Measurements from ENCODE around the gene GNG14. TPM values are rescaled to one million over a fixed set of nuclear protein-coding genes. Genes with fewer than 3 reads are reported as not detected.
A peak's percentile ranks its signal among the peaks of the same experiment; 100 is the strongest.

GNG14 gene
- total RNA-seq, 4 donors from 2014 or later, result not detected

DNA sequence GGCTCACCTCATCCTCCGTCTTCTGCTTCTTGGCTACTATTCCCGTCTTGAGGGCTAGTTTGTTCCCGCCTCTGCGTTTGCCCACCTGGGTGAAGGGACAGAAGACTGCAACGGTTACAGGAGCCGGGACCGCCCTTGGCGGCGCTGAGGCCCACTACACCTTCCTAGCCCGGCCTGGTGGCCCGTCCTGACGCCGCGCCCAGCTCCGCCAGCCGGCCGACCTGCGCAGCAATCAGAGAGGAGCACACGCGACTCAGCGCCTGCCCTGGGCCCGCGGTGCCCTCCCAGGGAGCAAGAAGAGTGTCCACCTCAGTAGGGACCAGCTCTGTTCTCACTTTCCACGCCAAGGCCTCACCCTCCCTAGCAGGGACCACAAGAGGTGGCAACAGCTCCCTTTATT is 43.5 kb downstream of the GNG14 start:
- TF ChIP-seq, protein P1, sequence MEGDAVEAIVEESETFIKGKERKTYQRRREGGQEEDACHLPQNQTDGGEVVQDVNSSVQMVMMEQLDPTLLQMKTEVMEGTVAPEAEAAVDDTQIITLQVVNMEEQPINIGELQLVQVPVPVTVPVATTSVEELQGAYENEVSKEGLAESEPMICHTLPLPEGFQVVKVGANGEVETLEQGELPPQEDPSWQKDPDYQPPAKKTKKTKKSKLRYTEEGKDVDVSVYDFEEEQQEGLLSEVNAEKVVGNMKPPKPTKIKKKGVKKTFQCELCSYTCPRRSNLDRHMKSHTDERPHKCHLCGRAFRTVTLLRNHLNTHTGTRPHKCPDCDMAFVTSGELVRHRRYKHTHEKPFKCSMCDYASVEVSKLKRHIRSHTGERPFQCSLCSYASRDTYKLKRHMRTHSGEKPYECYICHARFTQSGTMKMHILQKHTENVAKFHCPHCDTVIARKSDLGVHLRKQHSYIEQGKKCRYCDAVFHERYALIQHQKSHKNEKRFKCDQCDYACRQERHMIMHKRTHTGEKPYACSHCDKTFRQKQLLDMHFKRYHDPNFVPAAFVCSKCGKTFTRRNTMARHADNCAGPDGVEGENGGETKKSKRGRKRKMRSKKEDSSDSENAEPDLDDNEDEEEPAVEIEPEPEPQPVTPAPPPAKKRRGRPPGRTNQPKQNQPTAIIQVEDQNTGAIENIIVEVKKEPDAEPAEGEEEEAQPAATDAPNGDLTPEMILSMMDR (IDR thresholded peaks at IDR 0.05), result no peak
- no peak for TF ChIP-seq EP300 (IDR thresholded peaks at IDR 0.05)
- no peak for TF ChIP-seq POLR2A (IDR thresholded peaks at IDR 0.05; ENCODE audit: low read depth)
- no peak for TF ChIP-seq POLR2AphosphoS5 (IDR thresholded peaks at IDR 0.05)
- intact Hi-C loops (cut with DNase I), result no loop called here
- Histone ChIP-seq H3K27ac (replicated peaks in 1 of 4) (no peak overlapping the region), H3K36me3 (peaks cover 30 to 47% (median 41%) of the 10 kb centered on the region in 4 donors), H3K4me3 (no peak overlapping the region), H3K9me3 (no peaks in the 10 kb centered on the region), H3K4me1 (peaks cover 27 to 48% (median 41%) of the 10 kb centered on the region in 4 donors), H3K27me3 (no peaks in the 10 kb centered on the region)
- WGBS, result 90% methylated on average over 22 of the region's 24 CpGs
- no peak for DNase-seq (ENCODE audit: extremely low spot score)

DNA sequence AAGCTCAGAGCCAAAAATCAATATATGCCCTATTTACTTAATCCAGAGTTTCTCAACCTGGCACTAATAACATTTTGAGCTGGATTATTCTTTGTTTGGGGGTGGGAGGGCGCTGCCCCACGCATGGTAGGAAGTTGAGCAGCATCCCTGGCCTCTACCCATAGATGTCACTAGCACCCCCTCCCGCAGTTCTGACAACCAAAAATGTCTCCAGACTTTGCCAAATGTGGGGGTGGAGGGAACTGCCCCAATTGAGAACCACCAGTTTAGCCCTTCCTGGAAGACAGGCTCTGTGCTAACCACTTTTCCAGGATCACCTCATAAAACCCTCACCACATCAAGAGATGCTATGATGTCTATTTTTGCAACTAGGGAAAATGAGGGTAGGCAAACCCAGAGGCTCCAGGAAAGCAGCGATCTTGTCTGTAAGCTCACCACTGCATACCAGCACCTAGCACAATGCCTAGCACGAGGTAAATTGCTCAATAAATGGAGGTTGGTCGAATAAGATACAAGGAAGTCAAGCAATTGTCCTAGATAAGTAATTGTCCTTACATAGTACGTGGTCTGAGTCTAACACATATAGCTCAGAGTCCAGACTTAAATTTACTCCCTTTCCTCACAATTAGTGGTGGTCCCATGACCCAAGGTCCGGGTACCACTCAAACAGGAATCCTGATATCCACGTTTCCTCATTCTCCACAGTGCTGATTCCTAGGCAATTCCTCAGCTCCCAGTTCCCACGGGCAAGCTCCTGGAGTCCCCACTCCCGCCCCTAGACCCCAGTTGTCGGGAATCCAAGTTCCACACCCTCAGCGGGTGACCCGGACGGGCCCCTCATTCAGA is 45.8 kb downstream of the GNG14 start:
- H3K27ac ChIP-seq (replicated peaks in 1 of 4), result peak overlapping the region; percentile 89 to 95 (median 92)
- H3K4me3 ChIP-seq, result peak overlapping the region; percentile 76 to 91 (median 90)
- intact Hi-C loops (cut with DNase I), result no loop called here
- H3K27me3 ChIP-seq, result no peaks in the 10 kb centered on the region
- WGBS, result 3% methylated on average over 12 of the region's 15 CpGs
- H3K4me1 ChIP-seq, result peaks cover 40 to 62% (median 55%) of the 10 kb centered on the region in 4 donors
- TF ChIP-seq, protein P1 (IDR thresholded peaks at IDR 0.05), result peak in 1 of 3 experiments; percentile 7
- TF ChIP-seq EP300 (IDR thresholded peaks at IDR 0.05) (no peak), POLR2A (IDR thresholded peaks at IDR 0.05; ENCODE audit: low read depth) (no peak), POLR2AphosphoS5 (IDR thresholded peaks at IDR 0.05) (no peak)
- peaks cover 25 to 38% (median 35%) of the 10 kb centered on the region in 4 donors for H3K36me3 ChIP-seq
- H3K9me3 ChIP-seq, result no peaks in the 10 kb centered on the region
- no peak for DNase-seq (ENCODE audit: extremely low spot score)

DNA sequence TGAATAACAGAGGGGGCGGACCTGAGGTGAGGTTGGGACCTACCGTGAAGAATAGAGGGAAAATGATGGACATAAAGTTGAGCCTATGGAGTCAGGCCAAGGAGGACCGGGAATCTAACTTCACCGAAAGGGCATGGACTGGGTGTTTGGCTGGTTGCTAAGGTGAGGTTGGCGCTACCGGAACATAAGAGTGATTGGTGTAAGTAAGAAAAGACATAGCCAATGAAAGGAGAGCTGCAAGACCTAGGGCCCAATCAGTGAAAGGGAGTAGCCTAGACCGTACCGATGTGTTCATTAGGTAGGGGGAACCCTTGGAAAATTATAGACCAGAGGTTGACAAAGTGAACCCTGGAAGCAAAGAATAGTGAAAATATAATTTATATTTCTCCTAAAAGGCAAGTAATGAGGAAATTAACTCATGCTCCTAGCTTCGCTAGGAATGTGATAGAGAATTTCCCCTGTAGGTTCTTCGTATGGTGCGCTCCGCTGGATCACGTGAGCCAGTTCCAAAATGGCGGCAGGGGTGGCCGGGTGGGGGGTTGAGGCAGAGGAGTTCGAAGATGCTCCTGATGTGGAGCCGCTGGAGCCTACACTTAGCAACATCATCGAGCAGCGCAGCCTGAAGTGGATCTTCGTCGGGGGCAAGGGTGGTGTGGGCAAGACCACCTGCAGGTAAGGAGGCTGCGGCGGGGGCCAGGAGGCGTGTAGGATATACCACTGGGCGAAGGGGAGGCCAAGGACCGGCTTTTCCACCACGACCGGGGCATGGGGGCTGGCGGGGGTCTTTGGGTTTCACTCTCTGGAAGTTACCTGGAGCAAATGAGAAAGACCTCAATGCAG is 49.4 kb downstream of the GNG14 start, which contains the start of gene GET3:
Gene GET3 (plus strand): TSS at position 503 of the 840 bp plus-strand sequence. CDS start 9 bp downstream, at position 512.
- peak; percentile 99 for DNase-seq (ENCODE audit: extremely low spot score)
- no peaks in the 10 kb centered on the region for H3K9me3 ChIP-seq
- intact Hi-C loops (cut with DNase I), result no loop called here
- no peaks in the 10 kb centered on the region for H3K27me3 ChIP-seq
- H3K36me3 ChIP-seq, result peaks cover 4 to 41% (median 36%) of the 10 kb centered on the region in 4 donors
- TF ChIP-seq POLR2A (IDR thresholded peaks at IDR 0.05; ENCODE audit: low read depth), result no peak
- peak; percentile 65 to 68 for TF ChIP-seq POLR2AphosphoS5 (IDR thresholded peaks at IDR 0.05)
- TF ChIP-seq, protein P1 (IDR thresholded peaks at IDR 0.05), result peak in 2 of 3 experiments; percentile 6 to 8
- peaks cover 33 to 49% (median 43%) of the 10 kb centered on the region in 4 donors for H3K4me1 ChIP-seq
- H3K27ac ChIP-seq (replicated peaks in 1 of 4), result peak within 1 kb of the TSS; percentile 84 to 87 (median 84)
- peak within 1 kb of the TSS; percentile 68 to 73 (median 69) for H3K4me3 ChIP-seq
- under 1% methylated on average over 28 of the region's 29 CpGs for WGBS

DNA sequence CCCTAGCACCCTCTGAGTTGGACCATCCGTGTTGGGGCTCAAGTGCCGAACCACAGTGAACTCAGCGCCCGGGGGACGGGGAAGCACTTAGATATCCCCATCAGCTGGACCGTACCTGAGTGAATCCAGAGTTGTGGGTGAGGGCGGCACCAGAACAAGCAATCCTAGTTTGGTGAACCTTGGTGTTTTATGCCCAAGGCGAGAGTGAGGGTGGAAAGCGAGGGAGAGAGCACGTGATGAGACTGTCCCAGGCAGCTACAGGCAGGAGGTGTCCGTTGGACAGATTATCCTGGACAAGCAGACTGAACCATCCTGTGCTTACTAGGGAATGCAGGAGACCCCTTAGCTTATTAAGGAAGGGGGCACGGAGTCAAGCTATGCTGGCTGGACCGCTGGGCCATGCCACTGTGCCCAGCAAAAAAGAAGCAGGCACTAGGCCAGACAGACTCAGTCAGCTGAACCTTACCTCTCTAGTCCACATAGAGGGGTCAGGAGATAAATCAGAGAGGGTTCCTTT is 50.1 kb downstream of the GNG14 start:
- H3K27me3 ChIP-seq, result no peaks in the 10 kb centered on the region
- H3K27ac ChIP-seq (replicated peaks in 1 of 4), result peak overlapping the region; percentile 84 to 87 (median 84)
- intact Hi-C loops (cut with DNase I), result no loop called here
- H3K4me1 ChIP-seq, result peaks cover 26 to 43% (median 36%) of the 10 kb centered on the region in 4 donors
- peak overlapping the region; percentile 68 to 73 (median 69) for H3K4me3 ChIP-seq
- WGBS, result 10% methylated on average over 13 of the region's 13 CpGs
- TF ChIP-seq EP300 (IDR thresholded peaks at IDR 0.05), result no peak
- no peak for TF ChIP-seq POLR2AphosphoS5 (IDR thresholded peaks at IDR 0.05)
- TF ChIP-seq, protein P1 (IDR thresholded peaks at IDR 0.05), result no peak
- TF ChIP-seq POLR2A (IDR thresholded peaks at IDR 0.05; ENCODE audit: low read depth), result no peak
- H3K9me3 ChIP-seq, result no peaks in the 10 kb centered on the region
- H3K36me3 ChIP-seq, result peaks cover 4 to 46% (median 42%) of the 10 kb centered on the region in 4 donors
- DNase-seq (ENCODE audit: extremely low spot score), result no peak

Small RNA genes within 50 kb of the gene (small RNA-seq; reads per million reads assigned to genes)
- 112 to 307 (median 195) reads per million in 3 donors for gene SNORD41

Other genes with a start within 250 kb of the GNG14 start
- 1 to 10 TPM; 3.5 to 5.4 (median 4.8) TPM for gene ZNF443, start 247.0 kb upstream of the GNG14 start, total RNA-seq
- gene ZNF709, start 203.2 kb upstream of the GNG14 start, total RNA-seq, result 1 to 10 TPM; 1.7 to 2.9 (median 2.3) TPM
- gene ZNF564, start 136.5 kb upstream of the GNG14 start, total RNA-seq, result 10 to 100 TPM in 1 of 4 donors, 1 to 10 TPM in 3; 8.3 to 13.7 (median 9.3) TPM
- 1 to 10 TPM; 3.3 to 6.7 (median 5.3) TPM for gene ZNF490, start 77.2 kb upstream of the GNG14 start, total RNA-seq
- gene ZNF791, start 77.1 kb upstream of the GNG14 start, total RNA-seq, result 10 to 100 TPM; 14.0 to 21.6 (median 17.3) TPM
- gene MAN2B1, start 21.3 kb upstream of the GNG14 start, total RNA-seq, result 10 to 100 TPM; 65.7 to 80.8 (median 68.9) TPM
- 10 to 100 TPM in 3 of 4 donors, 1 to 10 TPM in 1; 10.0 to 19.7 (median 13.9) TPM for gene WDR83, start 21.2 kb upstream of the GNG14 start, total RNA-seq
- gene DHPS, start 6.1 kb upstream of the GNG14 start, total RNA-seq, result 10 to 100 TPM; 74.3 to 92.3 (median 85.0) TPM
- gene FBXW9, start 8.6 kb downstream of the GNG14 start, total RNA-seq, result 10 to 100 TPM in 1 of 4 donors, 1 to 10 TPM in 3; 4.3 to 10.6 (median 7.5) TPM
- gene TNPO2, start 35.9 kb downstream of the GNG14 start, total RNA-seq, result 10 to 100 TPM; 42.8 to 71.9 (median 62.8) TPM
- 100 to 1,000 TPM; 382 to 470 (median 431) TPM for gene TRIR, start 46.7 kb downstream of the GNG14 start, total RNA-seq
- gene GET3, start 49.5 kb downstream of the GNG14 start, total RNA-seq, result 10 to 100 TPM; 46.9 to 63.5 (median 51.3) TPM
- gene BEST2, start 63.8 kb downstream of the GNG14 start, total RNA-seq, result not detected
- 10 to 100 TPM in 3 of 4 donors, 1 to 10 TPM in 1; 7.1 to 17.0 (median 12.6) TPM for gene HOOK2, start 87.6 kb downstream of the GNG14 start, total RNA-seq
- 1,000 to 10,000 TPM in 1 of 4 donors, 100 to 1,000 TPM in 2, 10 to 100 TPM in 1; 82.2 to 1,609 (median 182) TPM for gene JUNB, start 103.5 kb downstream of the GNG14 start, total RNA-seq
- gene PRDX2, start 113.8 kb downstream of the GNG14 start, total RNA-seq, result 100 to 1,000 TPM; 236 to 275 (median 250) TPM
- gene THSD8, start 114.1 kb downstream of the GNG14 start, total RNA-seq, result under 1 TPM in 1 of 4 donors, not detected in 3; 0.65 TPM
- gene RNASEH2A, start 118.6 kb downstream of the GNG14 start, total RNA-seq, result 1 to 10 TPM; 2.7 to 6.6 (median 4.2) TPM
- gene RTBDN, start 146.6 kb downstream of the GNG14 start, total RNA-seq, result under 1 TPM in 2 of 4 donors, not detected in 2; 0.52 to 0.83 TPM
- gene MAST1, start 150.5 kb downstream of the GNG14 start, total RNA-seq, result under 1 TPM; 0.50 to 0.91 (median 0.76) TPM
- 10 to 100 TPM; 26.6 to 37.4 (median 31.2) TPM for gene DNASE2, start 193.5 kb downstream of the GNG14 start, total RNA-seq
- gene KLF1, start 199.2 kb downstream of the GNG14 start, total RNA-seq, result not detected
- gene GCDH, start 203.2 kb downstream of the GNG14 start, total RNA-seq, result 10 to 100 TPM; 36.1 to 63.6 (median 52.9) TPM
- gene SYCE2, start 231.3 kb downstream of the GNG14 start, total RNA-seq, result under 1 TPM in 1 of 4 donors, not detected in 3; 0.97 TPM
- gene FARSA, start 245.7 kb downstream of the GNG14 start, total RNA-seq, result 10 to 100 TPM; 21.6 to 49.2 (median 35.8) TPM

All from esophagus muscularis mucosa (tissue), 4 donors.